Naive B cell (primary cell): ENCODE data around the gene HES6. TPM values are rescaled to one million over a fixed set of nuclear protein-coding genes. Genes with fewer than 3 reads are reported as not detected.

ENCODE experiments used
- ATAC-seq, 2 donors: fragments of 150-1000 bp; cut with Tn5 transposase; 2 replicates each; pipeline ENCODE4 v1.10.0; 2021; ENCODE audit warnings: low read depth in 2 of 2, mild to moderate bottlenecking in 2 of 2, moderate library complexity in 2 of 2
- DNase-seq: peaks from one replicate; pipeline ENCODE4 v3.0.0; 2022
- H3K27ac Mint-ChIP-seq, 6 donors: one replicate each; pipeline ENCODE4 v1.8.0; 2020 to 2022; ENCODE audit warnings: mild to moderate bottlenecking in 6 of 6, mixed read lengths in 6 of 6, moderate library complexity in 5 of 6, inconsistent platforms in 2 of 6
- H3K27me3 Mint-ChIP-seq, 3 donors: one replicate each; pipeline ENCODE4 v1.8.0; 2021 to 2022; ENCODE audit warnings: mixed read lengths in 3 of 3, mild to moderate bottlenecking in 1 of 3
- H3K36me3 Mint-ChIP-seq, 2 donors: one replicate each; pipeline ENCODE4 v1.8.0; 2020 to 2022; ENCODE audit warnings: mixed read lengths in 2 of 2, inconsistent platforms in 1 of 2, mild to moderate bottlenecking in 1 of 2
- H3K4me1 Mint-ChIP-seq, 3 donors: one replicate each; pipeline ENCODE4 v1.8.0; 2020 to 2022; ENCODE audit warnings: mixed read lengths in 3 of 3, inconsistent platforms in 1 of 3, mild to moderate bottlenecking in 1 of 3, moderate library complexity in 1 of 3
- H3K4me3 Mint-ChIP-seq, 8 donors: one replicate each; pipeline ENCODE4 v1.8.0; 2020 to 2022; ENCODE audit warnings: mild to moderate bottlenecking in 8 of 8, mixed read lengths in 8 of 8, moderate library complexity in 8 of 8, inconsistent platforms in 2 of 8
- H3K9me3 Mint-ChIP-seq, 7 donors: one replicate each; pipeline ENCODE4 v1.8.0; 2020 to 2022; ENCODE audit warnings: mixed read lengths in 7 of 7, mild to moderate bottlenecking in 5 of 7, inconsistent platforms in 2 of 7, moderate library complexity in 1 of 7
- polyA plus RNA-seq, 6 donors: library from polyadenylated mRNA; unstranded; fragments of 300-500 nt; fragmentation: Illumina TruSeq; gene quantifications; one replicate each; pipeline ENCODE4 v1.2.3, GENCODE V29; 2021; ENCODE audit warnings: low read depth in 6 of 6

The HES6 gene
- polyA plus RNA-seq, 6 donors from 2014 or later = 2.5 to 6.9 (median 3.9) TPM

DNA sequence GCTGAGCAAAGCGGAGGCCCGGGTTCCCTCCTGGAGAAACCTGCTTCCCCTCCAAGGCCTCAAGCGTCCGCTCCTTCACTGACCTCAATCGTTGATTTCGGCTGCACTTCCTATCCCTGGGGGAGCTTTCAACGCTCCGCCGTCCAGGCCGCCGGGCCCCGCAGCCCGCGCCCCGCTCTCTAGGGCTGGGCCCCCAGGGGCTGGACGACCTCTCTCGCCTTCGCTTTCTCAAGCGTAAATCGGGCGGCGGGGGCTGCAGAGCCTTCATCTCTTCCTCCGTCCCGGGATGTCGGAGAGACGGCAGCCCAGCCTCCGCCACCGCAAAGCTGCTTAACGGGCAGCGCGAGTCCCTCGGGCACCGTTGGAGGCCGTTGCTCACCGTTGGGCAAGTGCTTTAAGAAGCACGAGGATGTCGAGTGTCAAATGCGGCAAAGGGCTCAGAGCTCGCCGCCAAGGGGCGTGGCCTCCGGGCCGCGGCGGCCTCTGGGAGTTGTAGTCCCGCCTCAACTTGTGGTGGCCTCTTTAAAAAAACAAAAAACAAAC is 8.5 kb downstream of the HES6 start:
- Mint-ChIP-seq H3K4me1 (peaks cover 33 to 40% (median 35%) of the 10 kb centered on the region in 3 donors), H3K4me3 (peak overlapping the region; percentile 63 to 96 (median 88)), H3K9me3 (peaks cover 0 to 4% (median 0%) of the 10 kb centered on the region in 7 donors), H3K27me3 (peaks cover 14 to 36% (median 16%) of the 10 kb centered on the region in 3 donors), H3K36me3 (peaks cover 0 to 8% of the 10 kb centered on the region in 2 donors), H3K27ac (peak overlapping the region in 3 of 6 donors; percentile 69 to 91 (median 74))
- DNase-seq = peak; percentile 50
- peak; percentile 90 to 95 for ATAC-seq

GRCh38 chr2:238230699-238231098 is 9.1 kb downstream of the HES6 start:
- Mint-ChIP-seq H3K36me3 (peaks cover 0 to 8% of the 10 kb centered on the region in 2 donors), H3K4me3 (peak overlapping the region; percentile 5 to 96 (median 84)), H3K9me3 (peaks cover 0 to 4% (median 0%) of the 10 kb centered on the region in 7 donors), H3K27me3 (peaks cover 8 to 30% (median 10%) of the 10 kb centered on the region in 3 donors), H3K4me1 (peaks cover 33 to 40% (median 35%) of the 10 kb centered on the region in 3 donors), H3K27ac (peak overlapping the region in 1 of 6 donors; percentile 90)
- ATAC-seq (no peak), DNase-seq (no peak)

GRCh38 chr2:238228700-238229099 is 11.1 kb downstream of the HES6 start:
- Mint-ChIP-seq H3K4me3 (peak overlapping the region in 2 of 8 donors; percentile 34 to 57), H3K36me3 (peaks cover 0 to 8% of the 10 kb centered on the region in 2 donors), H3K27me3 (peaks cover 0 to 18% (median 0%) of the 10 kb centered on the region in 3 donors), H3K4me1 (peaks cover 29 to 33% (median 30%) of the 10 kb centered on the region in 3 donors), H3K9me3 (peaks cover 0 to 4% (median 0%) of the 10 kb centered on the region in 7 donors), H3K27ac (no peak overlapping the region)
- DNase-seq (no peak), ATAC-seq (no peak)

GRCh38 chr2:238227587-238228032 is 12.2 kb downstream of the HES6 start:
- peaks cover 0 to 12% (median 0%) of the 10 kb centered on the region in 3 donors for H3K27me3 Mint-ChIP-seq
- peak overlapping the region in 1 of 8 donors; percentile 58 for H3K4me3 Mint-ChIP-seq
- peaks cover 23 to 29% (median 26%) of the 10 kb centered on the region in 3 donors for H3K4me1 Mint-ChIP-seq
- peaks cover 0 to 8% of the 10 kb centered on the region in 2 donors for H3K36me3 Mint-ChIP-seq
- peak overlapping the region in 1 of 6 donors; percentile 79 for H3K27ac Mint-ChIP-seq
- peaks cover 0 to 4% (median 0%) of the 10 kb centered on the region in 7 donors for H3K9me3 Mint-ChIP-seq
- DNase-seq (no peak), ATAC-seq (no peak)

DNA sequence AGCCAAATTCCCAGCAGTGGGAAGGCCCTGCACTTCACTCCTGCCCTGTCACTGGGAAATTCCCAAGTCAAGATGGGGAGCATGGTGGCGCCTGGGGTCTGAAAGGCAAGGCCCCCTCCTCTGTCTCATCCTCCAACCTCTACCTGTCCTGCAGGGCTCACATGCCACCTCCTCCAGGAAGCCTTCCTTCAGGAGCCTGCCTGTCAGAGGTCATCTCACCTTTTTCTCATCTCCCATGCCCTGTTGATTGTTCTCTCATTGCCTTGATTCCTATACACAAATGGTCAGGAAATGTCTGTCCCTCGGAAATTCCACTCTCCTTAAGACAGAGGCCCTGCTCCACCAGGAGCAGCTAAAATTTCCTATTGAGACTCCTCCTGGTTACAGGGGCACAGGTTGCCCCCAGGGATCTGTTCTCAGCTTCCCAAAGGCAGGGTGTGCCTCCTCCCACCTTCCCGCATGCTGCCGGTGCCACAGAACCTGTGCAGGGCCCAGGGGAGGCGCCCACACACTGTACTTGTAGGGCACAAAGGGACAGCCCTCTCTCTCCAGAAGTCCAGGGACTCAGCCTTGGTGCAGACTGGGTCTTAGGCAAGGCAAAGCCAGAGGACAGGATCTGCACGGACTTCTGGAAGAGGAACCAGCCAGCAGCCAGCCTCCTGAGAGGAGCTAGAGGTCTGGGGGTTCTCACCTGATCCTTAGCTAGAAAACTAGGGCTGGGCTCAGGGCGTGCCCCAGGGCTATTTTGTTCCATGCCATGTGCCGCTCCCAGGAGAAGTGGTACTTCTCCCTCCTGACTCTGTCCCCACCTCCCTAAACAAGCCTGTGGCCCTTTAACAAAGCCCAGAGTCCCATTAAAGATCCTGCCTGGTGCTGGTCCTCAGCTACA is 12.9 kb downstream of the HES6 start:
- Mint-ChIP-seq H3K4me1 (peaks cover 18 to 24% (median 23%) of the 10 kb centered on the region in 3 donors), H3K36me3 (peaks cover 0 to 8% of the 10 kb centered on the region in 2 donors), H3K4me3 (no peak overlapping the region), H3K27me3 (peaks cover 0 to 6% (median 0%) of the 10 kb centered on the region in 3 donors), H3K9me3 (peaks cover 0 to 4% (median 0%) of the 10 kb centered on the region in 7 donors), H3K27ac (peak overlapping the region in 1 of 6 donors; percentile 70)
- ATAC-seq (no peak), DNase-seq (no peak)

GRCh38 chr2:238225911-238226697 is 13.7 kb downstream of the HES6 start:
- Mint-ChIP-seq H3K9me3 (no peaks in the 10 kb centered on the region), H3K4me1 (peaks cover 10 to 23% (median 17%) of the 10 kb centered on the region in 3 donors), H3K27ac (peak overlapping the region in 1 of 6 donors; percentile 69), H3K36me3 (peaks cover 0 to 8% of the 10 kb centered on the region in 2 donors), H3K27me3 (peaks cover 0 to 6% (median 0%) of the 10 kb centered on the region in 3 donors), H3K4me3 (no peak overlapping the region)
- DNase-seq = no peak
- no peak for ATAC-seq

- DNase-seq (no peak), ATAC-seq (no peak)
- H3K9me3 Mint-ChIP-seq = no peaks in the 10 kb centered on the region
- H3K36me3 Mint-ChIP-seq = peaks cover 0 to 8% of the 10 kb centered on the region in 2 donors
- peaks cover under 1 to 16% (median 10%) of the 10 kb centered on the region in 3 donors for H3K4me1 Mint-ChIP-seq
- no peak overlapping the region for H3K27ac Mint-ChIP-seq
- no peaks in the 10 kb centered on the region for H3K27me3 Mint-ChIP-seq
- peak overlapping the region in 1 of 8 donors; percentile 56 for H3K4me3 Mint-ChIP-seq
Observed at GRCh38 chr2:238225121-238225520, 14.7 kb downstream of the HES6 start.

DNA sequence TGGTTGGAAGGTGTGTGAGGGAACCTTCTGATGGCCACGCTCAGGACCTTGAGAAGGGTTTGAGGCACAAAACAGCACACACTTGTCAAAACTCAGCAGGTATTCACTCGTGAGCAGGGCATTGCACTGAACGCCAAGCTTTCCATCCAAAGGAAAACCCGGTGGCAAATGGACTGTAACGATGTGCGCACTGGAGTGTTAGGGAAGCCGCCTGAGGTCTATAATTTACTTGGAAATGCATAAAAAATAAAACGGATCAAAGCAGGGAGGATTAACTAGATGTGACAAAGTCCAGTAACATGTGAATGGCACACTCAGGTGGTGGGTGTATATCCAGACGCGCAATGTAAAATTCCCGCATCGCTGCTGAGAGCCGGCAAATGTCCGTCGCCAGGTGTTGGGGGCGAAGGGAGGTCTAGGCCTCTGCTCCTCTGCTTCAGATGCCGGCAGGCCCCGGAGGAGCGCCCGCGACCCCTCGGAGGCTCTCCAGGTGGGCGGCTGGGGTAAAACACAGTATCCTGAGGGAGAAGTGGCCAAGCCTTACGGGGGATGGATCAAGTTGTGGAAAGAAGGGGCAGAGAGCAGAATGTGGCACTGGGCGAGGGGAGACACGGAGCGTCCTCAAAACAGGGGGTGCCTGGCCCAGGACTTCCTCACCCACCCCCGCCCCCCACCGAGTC is 15.3 kb downstream of the HES6 start:
- H3K36me3 Mint-ChIP-seq = peaks cover 0 to 8% of the 10 kb centered on the region in 2 donors
- no peak overlapping the region for H3K27ac Mint-ChIP-seq
- peaks cover 0 to 15% (median 10%) of the 10 kb centered on the region in 3 donors for H3K4me1 Mint-ChIP-seq
- no peaks in the 10 kb centered on the region for H3K27me3 Mint-ChIP-seq
- no peak for ATAC-seq
- H3K9me3 Mint-ChIP-seq = no peaks in the 10 kb centered on the region
- H3K4me3 Mint-ChIP-seq = no peak overlapping the region
- DNase-seq = no peak

DNA sequence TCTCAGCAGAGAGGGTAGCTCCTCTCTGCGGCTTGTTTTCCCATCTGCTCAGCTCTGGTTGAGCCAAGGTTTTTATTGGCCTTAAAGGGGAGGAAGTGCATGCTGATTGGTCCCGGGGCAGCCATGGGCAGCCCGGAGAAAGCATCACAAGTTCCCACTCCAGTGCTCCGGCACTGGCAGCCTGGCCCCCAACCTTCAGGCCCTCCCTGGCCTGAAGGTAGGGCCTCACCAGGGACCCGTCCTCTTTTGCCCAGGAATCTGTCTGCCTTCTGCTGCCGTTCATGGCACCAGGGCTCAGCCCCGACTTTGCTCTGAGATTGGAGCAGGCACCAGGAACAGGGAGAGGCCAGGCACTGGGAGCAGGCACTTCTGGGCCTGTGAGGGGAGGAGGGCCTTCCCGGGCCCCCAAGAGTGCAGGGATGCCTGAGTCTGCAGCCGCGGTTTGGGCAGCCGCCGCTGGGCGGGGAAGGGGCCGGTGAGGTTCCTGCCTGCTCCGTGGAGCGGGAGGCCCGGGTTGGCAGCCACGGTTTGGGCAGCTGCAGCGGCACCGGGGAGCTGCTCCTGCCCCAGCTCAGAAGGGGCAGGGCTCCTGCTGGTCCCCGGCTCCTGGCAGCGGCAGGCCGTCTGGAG is 18.8 kb downstream of the HES6 start:
- Mint-ChIP-seq H3K4me1 (peaks cover 0 to 6% (median 5%) of the 10 kb centered on the region in 3 donors), H3K36me3 (no peaks in the 10 kb centered on the region), H3K4me3 (peak overlapping the region in 2 of 8 donors; percentile 30 to 66), H3K27ac (no peak overlapping the region), H3K27me3 (peaks cover 5 to 16% (median 11%) of the 10 kb centered on the region in 3 donors), H3K9me3 (no peaks in the 10 kb centered on the region)
- ATAC-seq (no peak), DNase-seq (no peak)

DNA sequence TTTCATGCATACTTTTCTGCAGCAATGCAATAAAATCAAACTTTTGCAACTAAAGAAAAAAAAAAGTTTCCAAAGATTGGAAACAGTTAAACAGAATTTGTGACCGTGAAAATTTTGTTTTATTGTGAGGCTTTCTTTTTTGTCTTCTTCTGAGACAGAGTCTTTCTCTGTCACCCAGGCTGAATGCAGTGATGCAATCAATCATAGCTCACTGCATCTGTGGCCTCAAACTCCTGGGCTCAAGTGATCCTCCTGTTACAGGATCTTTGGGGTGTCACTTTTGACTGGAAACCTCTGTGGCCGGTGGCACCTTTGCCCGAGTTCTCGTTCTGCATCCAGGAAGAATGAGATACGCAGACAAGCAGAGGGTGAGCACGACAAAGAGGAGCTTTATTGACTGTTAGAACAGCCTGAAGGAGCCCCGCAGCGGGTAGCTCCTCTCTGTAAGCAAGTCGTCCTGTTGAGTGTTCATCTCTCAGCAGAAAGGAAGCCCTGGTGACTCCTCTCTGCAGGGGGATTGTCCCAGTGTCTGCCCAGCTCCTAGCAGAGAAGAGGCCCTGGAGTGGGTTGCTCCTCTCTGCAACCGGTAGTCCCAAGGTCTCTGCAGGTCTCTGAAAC is 19.5 kb downstream of the HES6 start:
- H3K4me1 Mint-ChIP-seq = peaks cover 0 to 6% (median 0%) of the 10 kb centered on the region in 3 donors
- DNase-seq (no peak), ATAC-seq (no peak)
- H3K27ac Mint-ChIP-seq = no peak overlapping the region
- peaks cover 6 to 20% (median 11%) of the 10 kb centered on the region in 3 donors for H3K27me3 Mint-ChIP-seq
- no peaks in the 10 kb centered on the region for H3K36me3 Mint-ChIP-seq
- H3K4me3 Mint-ChIP-seq = no peak overlapping the region
- H3K9me3 Mint-ChIP-seq = no peaks in the 10 kb centered on the region

GRCh38 chr2:238216651-238217184 is 23.1 kb downstream of the HES6 start:
- Mint-ChIP-seq H3K4me3 (no peak overlapping the region), H3K9me3 (no peaks in the 10 kb centered on the region), H3K27ac (no peak overlapping the region), H3K27me3 (peaks cover 27 to 41% (median 28%) of the 10 kb centered on the region in 3 donors), H3K36me3 (peaks cover 0 to 4% of the 10 kb centered on the region in 2 donors), H3K4me1 (peaks cover 0 to 6% (median 0%) of the 10 kb centered on the region in 3 donors)
- ATAC-seq = no peak
- DNase-seq = no peak
